ENCODE measurements around the gene NUBP2.

The NUBP2 gene

DNA sequence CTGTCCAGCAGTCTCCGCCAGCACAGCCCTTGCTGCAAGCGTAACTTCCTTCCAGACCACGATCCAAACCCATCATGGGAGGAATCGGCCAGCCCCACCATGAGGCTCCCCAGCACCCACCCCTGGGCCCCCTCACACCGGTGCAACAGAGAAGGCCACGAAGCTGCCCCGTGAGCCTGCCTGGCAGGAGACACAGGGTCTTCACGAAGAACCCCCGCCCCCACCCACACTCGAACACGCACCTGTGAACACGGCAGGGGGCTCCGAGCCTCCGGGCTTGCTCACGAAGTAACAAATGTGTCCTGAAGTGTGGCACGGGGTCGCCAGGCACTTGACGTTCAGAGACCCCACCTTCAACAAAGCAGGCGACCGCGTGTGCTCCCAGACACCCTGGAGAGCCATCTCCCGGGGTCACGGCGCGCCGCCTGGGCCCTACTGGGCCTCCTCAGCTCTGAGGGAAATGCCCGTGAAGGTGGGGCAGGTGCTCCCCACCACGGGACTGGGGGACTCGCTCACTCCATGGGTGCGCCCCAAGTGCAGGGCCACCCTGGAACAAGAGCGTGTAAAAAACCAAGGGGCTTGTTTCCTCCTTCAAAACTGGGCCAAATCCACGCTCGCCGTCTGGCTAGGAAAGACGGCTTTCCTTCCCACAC is 36.2 kb downstream of the NUBP2 start:
- ATAC-seq: no peak

DNA sequence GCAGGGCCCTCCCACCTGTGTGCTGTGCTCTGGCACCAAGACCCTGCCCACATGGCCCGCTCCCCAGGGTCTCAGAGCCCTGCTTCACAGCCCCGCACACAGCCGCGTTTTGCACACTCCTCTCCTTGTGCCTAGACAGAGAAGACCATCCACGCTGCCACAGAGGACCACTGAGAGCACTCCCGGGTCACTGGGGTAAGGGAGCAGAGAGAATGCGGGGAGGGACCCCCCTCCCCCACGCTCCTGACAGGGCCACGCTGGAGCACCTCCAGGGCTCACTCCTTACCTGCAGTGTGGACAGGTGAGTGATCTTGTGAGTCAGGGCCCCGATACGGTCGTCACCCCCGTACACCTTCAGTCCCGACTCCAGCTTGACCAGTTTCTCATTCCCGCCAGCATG is 36.9 kb downstream of the NUBP2 start:
- TF ChIP-seq ZNF70 (CRISPR knock-in tag; IDR thresholded peaks at IDR 0.05) (no peak), TCF4 (CRISPR knock-in tag; IDR thresholded peaks at IDR 0.05; ENCODE audit: borderline replicate concordance) (no peak), BACH2 (CRISPR knock-in tag; IDR thresholded peaks at IDR 0.05; ENCODE audit: borderline replicate concordance) (no peak), ARNTL (CRISPR knock-in tag; IDR thresholded peaks at IDR 0.05; ENCODE audit: borderline replicate concordance, low read depth) (no peak), ZNF565 (CRISPR knock-in tag; conservative IDR thresholded peaks at IDR 0.05; ENCODE audit: low read depth) (no peak), TOX (CRISPR knock-in tag; IDR thresholded peaks at IDR 0.05; ENCODE audit: borderline replicate concordance) (no peak)
- TF ChIP-seq, protein P1, sequence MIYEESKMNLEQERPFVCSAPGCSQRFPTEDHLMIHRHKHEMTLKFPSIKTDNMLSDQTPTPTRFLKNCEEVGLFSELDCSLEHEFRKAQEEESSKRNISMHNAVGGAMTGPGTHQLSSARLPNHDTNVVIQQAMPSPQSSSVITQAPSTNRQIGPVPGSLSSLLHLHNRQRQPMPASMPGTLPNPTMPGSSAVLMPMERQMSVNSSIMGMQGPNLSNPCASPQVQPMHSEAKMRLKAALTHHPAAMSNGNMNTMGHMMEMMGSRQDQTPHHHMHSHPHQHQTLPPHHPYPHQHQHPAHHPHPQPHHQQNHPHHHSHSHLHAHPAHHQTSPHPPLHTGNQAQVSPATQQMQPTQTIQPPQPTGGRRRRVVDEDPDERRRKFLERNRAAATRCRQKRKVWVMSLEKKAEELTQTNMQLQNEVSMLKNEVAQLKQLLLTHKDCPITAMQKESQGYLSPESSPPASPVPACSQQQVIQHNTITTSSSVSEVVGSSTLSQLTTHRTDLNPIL (CRISPR knock-in tag; IDR thresholded peaks at IDR 0.05; ENCODE audit: low read depth): no peak
- ATAC-seq: no peak

More for the DNA sequence above, 36.2 kb downstream of the NUBP2 start:
- TF ChIP-seq, protein P2, sequence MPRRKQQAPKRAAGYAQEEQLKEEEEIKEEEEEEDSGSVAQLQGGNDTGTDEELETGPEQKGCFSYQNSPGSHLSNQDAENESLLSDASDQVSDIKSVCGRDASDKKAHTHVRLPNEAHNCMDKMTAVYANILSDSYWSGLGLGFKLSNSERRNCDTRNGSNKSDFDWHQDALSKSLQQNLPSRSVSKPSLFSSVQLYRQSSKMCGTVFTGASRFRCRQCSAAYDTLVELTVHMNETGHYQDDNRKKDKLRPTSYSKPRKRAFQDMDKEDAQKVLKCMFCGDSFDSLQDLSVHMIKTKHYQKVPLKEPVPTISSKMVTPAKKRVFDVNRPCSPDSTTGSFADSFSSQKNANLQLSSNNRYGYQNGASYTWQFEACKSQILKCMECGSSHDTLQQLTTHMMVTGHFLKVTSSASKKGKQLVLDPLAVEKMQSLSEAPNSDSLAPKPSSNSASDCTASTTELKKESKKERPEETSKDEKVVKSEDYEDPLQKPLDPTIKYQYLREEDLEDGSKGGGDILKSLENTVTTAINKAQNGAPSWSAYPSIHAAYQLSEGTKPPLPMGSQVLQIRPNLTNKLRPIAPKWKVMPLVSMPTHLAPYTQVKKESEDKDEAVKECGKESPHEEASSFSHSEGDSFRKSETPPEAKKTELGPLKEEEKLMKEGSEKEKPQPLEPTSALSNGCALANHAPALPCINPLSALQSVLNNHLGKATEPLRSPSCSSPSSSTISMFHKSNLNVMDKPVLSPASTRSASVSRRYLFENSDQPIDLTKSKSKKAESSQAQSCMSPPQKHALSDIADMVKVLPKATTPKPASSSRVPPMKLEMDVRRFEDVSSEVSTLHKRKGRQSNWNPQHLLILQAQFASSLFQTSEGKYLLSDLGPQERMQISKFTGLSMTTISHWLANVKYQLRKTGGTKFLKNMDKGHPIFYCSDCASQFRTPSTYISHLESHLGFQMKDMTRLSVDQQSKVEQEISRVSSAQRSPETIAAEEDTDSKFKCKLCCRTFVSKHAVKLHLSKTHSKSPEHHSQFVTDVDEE (CRISPR knock-in tag; IDR thresholded peaks at IDR 0.05): no peak
- TF ChIP-seq TOX (CRISPR knock-in tag; IDR thresholded peaks at IDR 0.05; ENCODE audit: borderline replicate concordance) (no peak), ISL1 (CRISPR knock-in tag; IDR thresholded peaks at IDR 0.05) (no peak), SNAI2 (CRISPR knock-in tag; IDR thresholded peaks at IDR 0.05) (no peak), OSR1 (CRISPR knock-in tag; IDR thresholded peaks at IDR 0.05) (no peak), PPARA (CRISPR knock-in tag; IDR thresholded peaks at IDR 0.05; ENCODE audit: borderline replicate concordance) (no peak), ZC3H10 (CRISPR knock-in tag; IDR thresholded peaks at IDR 0.05) (no peak), ZNF8 (CRISPR knock-in tag; IDR thresholded peaks at IDR 0.05) (no peak), TCF4 (CRISPR knock-in tag; IDR thresholded peaks at IDR 0.05; ENCODE audit: borderline replicate concordance) (no peak), RARB (CRISPR knock-in tag; IDR thresholded peaks at IDR 0.05) (no peak), BACH2 (CRISPR knock-in tag; IDR thresholded peaks at IDR 0.05; ENCODE audit: borderline replicate concordance) (no peak), GLIS3 (CRISPR knock-in tag; IDR thresholded peaks at IDR 0.05) (no peak)
- TF ChIP-seq, protein P3, sequence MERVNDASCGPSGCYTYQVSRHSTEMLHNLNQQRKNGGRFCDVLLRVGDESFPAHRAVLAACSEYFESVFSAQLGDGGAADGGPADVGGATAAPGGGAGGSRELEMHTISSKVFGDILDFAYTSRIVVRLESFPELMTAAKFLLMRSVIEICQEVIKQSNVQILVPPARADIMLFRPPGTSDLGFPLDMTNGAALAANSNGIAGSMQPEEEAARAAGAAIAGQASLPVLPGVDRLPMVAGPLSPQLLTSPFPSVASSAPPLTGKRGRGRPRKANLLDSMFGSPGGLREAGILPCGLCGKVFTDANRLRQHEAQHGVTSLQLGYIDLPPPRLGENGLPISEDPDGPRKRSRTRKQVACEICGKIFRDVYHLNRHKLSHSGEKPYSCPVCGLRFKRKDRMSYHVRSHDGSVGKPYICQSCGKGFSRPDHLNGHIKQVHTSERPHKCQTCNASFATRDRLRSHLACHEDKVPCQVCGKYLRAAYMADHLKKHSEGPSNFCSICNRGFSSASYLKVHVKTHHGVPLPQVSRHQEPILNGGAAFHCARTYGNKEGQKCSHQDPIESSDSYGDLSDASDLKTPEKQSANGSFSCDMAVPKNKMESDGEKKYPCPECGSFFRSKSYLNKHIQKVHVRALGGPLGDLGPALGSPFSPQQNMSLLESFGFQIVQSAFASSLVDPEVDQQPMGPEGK (CRISPR knock-in tag; IDR thresholded peaks at IDR 0.05; ENCODE audit: borderline replicate concordance): no peak
- TF ChIP-seq, protein P1 (CRISPR knock-in tag; IDR thresholded peaks at IDR 0.05; ENCODE audit: low read depth): no peak
- TF ChIP-seq, protein P4, sequence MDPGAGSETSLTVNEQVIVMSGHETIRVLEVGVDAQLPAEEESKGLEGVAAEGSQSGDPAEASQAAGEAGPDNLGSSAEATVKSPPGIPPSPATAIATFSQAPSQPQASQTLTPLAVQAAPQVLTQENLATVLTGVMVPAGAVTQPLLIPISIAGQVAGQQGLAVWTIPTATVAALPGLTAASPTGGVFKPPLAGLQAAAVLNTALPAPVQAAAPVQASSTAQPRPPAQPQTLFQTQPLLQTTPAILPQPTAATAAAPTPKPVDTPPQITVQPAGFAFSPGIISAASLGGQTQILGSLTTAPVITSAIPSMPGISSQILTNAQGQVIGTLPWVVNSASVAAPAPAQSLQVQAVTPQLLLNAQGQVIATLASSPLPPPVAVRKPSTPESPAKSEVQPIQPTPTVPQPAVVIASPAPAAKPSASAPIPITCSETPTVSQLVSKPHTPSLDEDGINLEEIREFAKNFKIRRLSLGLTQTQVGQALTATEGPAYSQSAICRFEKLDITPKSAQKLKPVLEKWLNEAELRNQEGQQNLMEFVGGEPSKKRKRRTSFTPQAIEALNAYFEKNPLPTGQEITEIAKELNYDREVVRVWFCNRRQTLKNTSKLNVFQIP (CRISPR knock-in tag; IDR thresholded peaks at IDR 0.05; ENCODE audit: borderline replicate concordance, low read depth): no peak

DNA sequence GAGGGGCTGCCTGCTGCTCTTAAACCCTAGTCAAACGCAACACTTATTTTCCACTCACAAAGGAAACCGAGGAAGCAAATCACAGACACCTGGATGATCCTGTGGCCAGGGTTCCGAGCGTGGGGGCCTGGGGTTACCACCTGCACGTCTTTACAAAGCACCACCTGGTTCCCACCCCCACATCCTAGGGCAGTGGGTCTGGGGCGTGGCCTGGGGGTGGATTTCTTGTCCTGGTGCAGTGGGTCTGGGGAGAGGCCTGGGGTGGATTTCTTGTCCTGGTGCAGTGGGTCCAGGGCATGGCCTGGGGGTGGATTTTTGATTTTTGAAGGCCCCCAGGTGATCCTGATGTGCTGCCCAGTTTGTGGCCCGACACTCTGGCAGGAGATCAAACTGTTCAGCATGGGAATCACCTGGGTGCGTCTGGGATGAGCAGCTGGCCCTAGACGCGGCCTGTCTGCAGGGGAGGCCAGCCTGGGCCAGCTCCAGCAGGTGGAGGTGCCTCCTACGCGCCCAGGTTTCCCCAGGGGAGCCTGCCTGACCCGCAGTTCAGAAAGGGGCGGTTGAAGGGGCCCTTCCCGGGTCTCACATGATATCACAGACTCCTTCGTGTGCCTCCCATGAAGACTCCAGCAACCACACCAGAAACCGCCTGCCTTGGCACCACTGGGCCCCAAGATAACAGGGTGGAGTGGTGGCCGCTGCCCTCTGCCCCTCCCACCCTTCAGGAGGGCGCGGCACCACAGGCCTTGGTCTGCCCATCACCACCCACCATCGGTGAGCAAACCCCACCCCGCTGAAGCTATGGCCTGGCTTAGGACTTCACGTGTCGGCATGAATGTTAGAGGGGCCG is 37.6 kb downstream of the NUBP2 start:
- no peak for ATAC-seq
- TF ChIP-seq RARB (CRISPR knock-in tag; IDR thresholded peaks at IDR 0.05) (no peak), ZNF70 (CRISPR knock-in tag; IDR thresholded peaks at IDR 0.05) (no peak), TOX (CRISPR knock-in tag; IDR thresholded peaks at IDR 0.05; ENCODE audit: borderline replicate concordance) (no peak), ESRRG (CRISPR knock-in tag; IDR thresholded peaks at IDR 0.05) (no peak), SNAI2 (CRISPR knock-in tag; IDR thresholded peaks at IDR 0.05) (no peak), GLIS3 (CRISPR knock-in tag; IDR thresholded peaks at IDR 0.05) (no peak), PPARA (CRISPR knock-in tag; IDR thresholded peaks at IDR 0.05; ENCODE audit: borderline replicate concordance) (no peak), CSDC2 (CRISPR knock-in tag; IDR thresholded peaks at IDR 0.05) (no peak), ZNF565 (CRISPR knock-in tag; conservative IDR thresholded peaks at IDR 0.05; ENCODE audit: low read depth) (no peak), ZFP30 (CRISPR knock-in tag; IDR thresholded peaks at IDR 0.05) (no peak)
- TF ChIP-seq, protein P5, sequence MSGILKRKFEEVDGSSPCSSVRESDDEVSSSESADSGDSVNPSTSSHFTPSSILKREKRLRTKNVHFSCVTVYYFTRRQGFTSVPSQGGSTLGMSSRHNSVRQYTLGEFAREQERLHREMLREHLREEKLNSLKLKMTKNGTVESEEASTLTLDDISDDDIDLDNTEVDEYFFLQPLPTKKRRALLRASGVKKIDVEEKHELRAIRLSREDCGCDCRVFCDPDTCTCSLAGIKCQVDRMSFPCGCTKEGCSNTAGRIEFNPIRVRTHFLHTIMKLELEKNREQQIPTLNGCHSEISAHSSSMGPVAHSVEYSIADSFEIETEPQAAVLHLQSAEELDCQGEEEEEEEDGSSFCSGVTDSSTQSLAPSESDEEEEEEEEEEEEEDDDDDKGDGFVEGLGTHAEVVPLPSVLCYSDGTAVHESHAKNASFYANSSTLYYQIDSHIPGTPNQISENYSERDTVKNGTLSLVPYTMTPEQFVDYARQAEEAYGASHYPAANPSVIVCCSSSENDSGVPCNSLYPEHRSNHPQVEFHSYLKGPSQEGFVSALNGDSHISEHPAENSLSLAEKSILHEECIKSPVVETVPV (CRISPR knock-in tag; IDR thresholded peaks at IDR 0.05): no peak
- TF ChIP-seq, protein P4 (CRISPR knock-in tag; IDR thresholded peaks at IDR 0.05; ENCODE audit: borderline replicate concordance, low read depth): no peak
